Muscle layer of duodenum (tissue), 2 donors: Measurements from ENCODE around the gene DYNLL2.
"Not testable (repeated sequence)": the region's sequence is repeated elsewhere in the genome, so short reads cannot be mapped to it uniquely, and the experiment has no call there.

Experiments
- H3K27ac ChIP-seq: one replicate; pipeline ENCODE4 v1.7.0; 2013; ENCODE audit warnings: mild to moderate bottlenecking, low read length
- H3K27me3 ChIP-seq: one replicate; pipeline ENCODE4 v1.7.0; 2013; ENCODE audit warnings: low read depth, mild to moderate bottlenecking, control low read depth, low read length
- H3K36me3 ChIP-seq, 2 donors: one replicate each; pipeline ENCODE4 v1.7.0; 2013; ENCODE audit warnings: low read length in 2 of 2, control low read depth in 1 of 2, mild to moderate bottlenecking in 1 of 2; ENCODE audit not compliant: insufficient read depth in 2 of 2, control insufficient read depth in 1 of 2
- H3K4me1 ChIP-seq, 2 donors: one replicate each; pipeline ENCODE4 v1.7.0; 2013; ENCODE audit warnings: low read length in 2 of 2, mild to moderate bottlenecking in 2 of 2, control low read depth in 1 of 2, moderate library complexity in 1 of 2; ENCODE audit not compliant: insufficient read depth in 2 of 2, control insufficient read depth in 1 of 2
- H3K4me3 ChIP-seq, 2 donors: one replicate each; pipeline ENCODE4 v1.7.0; 2013; ENCODE audit warnings: low read length in 2 of 2, low read depth in 1 of 2, mild to moderate bottlenecking in 1 of 2
- H3K9me3 ChIP-seq, 2 donors: one replicate each; pipeline ENCODE4 v1.7.0; 2013; ENCODE audit warnings: low read length in 2 of 2, control low read depth in 1 of 2, mild to moderate bottlenecking in 1 of 2; ENCODE audit not compliant: control insufficient read depth in 1 of 2
- donor health status: healthy.

The DYNLL2 gene

DNA sequence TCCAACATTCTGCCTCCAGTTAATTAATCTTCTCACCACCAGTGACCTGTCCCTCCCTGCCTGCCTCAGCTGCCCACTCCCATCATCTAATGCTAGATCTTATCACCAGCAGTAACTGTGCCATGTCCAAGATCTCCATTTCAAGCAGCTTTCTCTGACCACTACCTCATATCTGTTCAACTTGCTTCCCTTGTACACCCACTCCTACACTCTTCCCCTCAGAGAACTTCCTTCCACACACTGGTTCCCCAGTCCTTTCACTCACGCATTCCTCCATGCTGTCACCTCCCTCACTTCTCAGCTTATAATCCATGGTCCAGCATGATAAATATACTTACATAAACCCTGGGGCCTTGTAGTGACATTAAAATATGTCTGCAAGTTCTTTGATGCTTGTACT lies 31.8 kb upstream of the DYNLL2 start:
- no peaks in the 10 kb centered on the region for H3K36me3 ChIP-seq
- no peak overlapping the region for H3K27ac ChIP-seq
- H3K4me3 ChIP-seq: no peak overlapping the region
- no peaks in the 10 kb centered on the region for H3K27me3 ChIP-seq
- H3K9me3 ChIP-seq: no peaks in the 10 kb centered on the region
- peaks cover 0 to 3% of the 10 kb centered on the region in 2 donors for H3K4me1 ChIP-seq

GRCh38 chr17:58052407-58052806 lies 30.8 kb upstream of the DYNLL2 start:
- Histone ChIP-seq H3K27me3 (no peaks in the 10 kb centered on the region), H3K4me1 (no peaks in the 10 kb centered on the region), H3K9me3 (no peaks in the 10 kb centered on the region), H3K36me3 (no peaks in the 10 kb centered on the region), H3K27ac (no peak overlapping the region), H3K4me3 (no peak overlapping the region)

- no peaks in the 10 kb centered on the region for H3K27me3 ChIP-seq
- H3K36me3 ChIP-seq: no peaks in the 10 kb centered on the region
- H3K4me1 ChIP-seq: no peaks in the 10 kb centered on the region
- H3K4me3 ChIP-seq: no peak overlapping the region
- H3K9me3 ChIP-seq: no peaks in the 10 kb centered on the region
- no peak overlapping the region for H3K27ac ChIP-seq
Measured at GRCh38 chr17:58052945-58053715, 30.1 kb upstream of the DYNLL2 start.

GRCh38 chr17:58054641-58055040 lies 28.6 kb upstream of the DYNLL2 start:
- H3K4me3 ChIP-seq: no peak overlapping the region
- H3K4me1 ChIP-seq: peaks cover 0 to 2% of the 10 kb centered on the region in 2 donors
- no peaks in the 10 kb centered on the region for H3K9me3 ChIP-seq

GRCh38 chr17:58056476-58056875 lies 26.7 kb upstream of the DYNLL2 start:
- Histone ChIP-seq H3K4me1 (peaks cover 0 to 21% of the 10 kb centered on the region in 2 donors), H3K9me3 (no peaks in the 10 kb centered on the region), H3K36me3 (no peaks in the 10 kb centered on the region), H3K27me3 (no peaks in the 10 kb centered on the region), H3K4me3 (no peak overlapping the region), H3K27ac (no peak overlapping the region)

More at GRCh38 chr17:58054641-58055040, 28.6 kb upstream of the DYNLL2 start:
- Histone ChIP-seq H3K27ac (no peak overlapping the region), H3K27me3 (no peaks in the 10 kb centered on the region), H3K36me3 (no peaks in the 10 kb centered on the region)

DNA sequence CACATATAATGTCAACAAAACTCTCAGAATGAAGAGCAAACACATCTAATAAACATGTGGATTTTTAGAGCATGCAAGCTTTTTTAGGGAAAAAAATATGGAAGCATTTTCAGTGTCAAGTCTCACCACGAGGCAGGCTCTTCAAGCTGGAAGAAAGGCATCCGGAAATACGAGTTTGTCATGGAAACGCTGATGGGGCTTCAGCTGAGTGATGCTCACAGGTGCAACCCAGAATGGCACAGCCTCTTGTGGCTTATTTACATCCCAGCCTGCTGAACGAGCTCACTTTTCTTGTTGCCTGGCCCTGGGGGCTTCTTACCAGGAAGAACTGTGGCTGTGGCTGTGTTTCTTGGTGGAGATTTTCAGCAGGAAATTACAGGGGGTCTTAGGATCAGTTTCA lies 24.1 kb upstream of the DYNLL2 start:
- Histone ChIP-seq H3K36me3 (no peaks in the 10 kb centered on the region), H3K9me3 (no peaks in the 10 kb centered on the region), H3K4me1 (peaks cover 0 to 24% of the 10 kb centered on the region in 2 donors), H3K27ac (no peak overlapping the region), H3K4me3 (no peak overlapping the region), H3K27me3 (no peaks in the 10 kb centered on the region)

- no peaks in the 10 kb centered on the region for H3K9me3 ChIP-seq
- no peak overlapping the region for H3K4me3 ChIP-seq
- H3K36me3 ChIP-seq: no peaks in the 10 kb centered on the region
- no peaks in the 10 kb centered on the region for H3K27me3 ChIP-seq
- H3K4me1 ChIP-seq: peaks cover 0 to 24% of the 10 kb centered on the region in 2 donors
- H3K27ac ChIP-seq: no peak overlapping the region
Measured at GRCh38 chr17:58060596-58061191, 22.5 kb upstream of the DYNLL2 start.

- no peak overlapping the region for H3K4me3 ChIP-seq
- H3K4me1 ChIP-seq: peaks cover 0 to 24% of the 10 kb centered on the region in 2 donors
- no peak overlapping the region for H3K27ac ChIP-seq
- H3K9me3 ChIP-seq: no peaks in the 10 kb centered on the region
- no peaks in the 10 kb centered on the region for H3K27me3 ChIP-seq
- H3K36me3 ChIP-seq: no peaks in the 10 kb centered on the region
Measured at GRCh38 chr17:58061672-58062071, 21.5 kb upstream of the DYNLL2 start.

DNA sequence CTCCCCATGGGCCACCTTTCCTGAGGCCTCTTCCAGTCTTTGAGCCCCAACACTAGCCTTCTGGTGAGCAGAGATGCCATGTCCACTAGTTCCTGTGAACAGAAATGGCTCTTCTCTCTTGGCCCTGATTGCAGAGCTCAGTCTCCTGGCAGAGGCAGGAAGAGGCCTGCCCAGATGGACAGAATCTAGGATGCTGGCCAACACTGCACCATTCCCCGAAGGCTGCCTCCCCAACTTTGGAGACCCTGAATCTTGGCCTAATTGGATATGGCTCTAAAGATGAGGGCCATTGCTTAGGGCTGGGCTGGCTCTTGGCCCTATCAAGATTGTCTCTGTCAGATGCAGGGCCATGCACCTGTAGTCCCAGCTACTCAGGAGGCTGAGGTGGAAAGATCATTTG lies 18.0 kb upstream of the DYNLL2 start:
- Histone ChIP-seq H3K27ac (no peak overlapping the region), H3K27me3 (no peaks in the 10 kb centered on the region), H3K9me3 (no peaks in the 10 kb centered on the region), H3K4me1 (peaks cover 0 to 15% of the 10 kb centered on the region in 2 donors), H3K36me3 (no peaks in the 10 kb centered on the region), H3K4me3 (no peak overlapping the region)

- H3K4me1 ChIP-seq: peaks cover 0 to 4% of the 10 kb centered on the region in 2 donors
- H3K27me3 ChIP-seq: peaks cover 4% of the 10 kb centered on the region
- H3K4me3 ChIP-seq: no peak overlapping the region
- no peak overlapping the region for H3K27ac ChIP-seq
- H3K36me3 ChIP-seq: no peaks in the 10 kb centered on the region
- H3K9me3 ChIP-seq: no peaks in the 10 kb centered on the region
Measured at GRCh38 chr17:58066401-58066800, 16.8 kb upstream of the DYNLL2 start.

DNA sequence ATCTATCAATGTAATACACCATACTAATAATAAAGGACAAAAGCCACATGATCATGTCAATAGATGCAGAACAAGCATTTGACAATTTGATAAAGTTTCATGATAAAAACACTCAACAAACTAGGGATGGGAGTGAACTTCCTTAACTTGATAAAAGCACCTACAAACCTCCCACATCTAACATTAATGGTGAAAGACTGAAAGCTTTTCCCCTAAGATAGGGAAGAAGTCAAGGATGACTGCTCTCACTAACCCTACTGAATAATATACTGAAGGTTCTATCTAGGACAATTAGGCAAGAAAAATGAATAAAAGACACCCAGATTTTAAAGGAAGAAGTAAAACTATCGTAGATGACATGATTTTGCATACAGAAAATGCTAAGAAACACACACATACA lies 10.4 kb upstream of the DYNLL2 start:
- Histone ChIP-seq H3K36me3 (no peaks in the 10 kb centered on the region), H3K9me3 (no peaks in the 10 kb centered on the region), H3K27me3 (peaks cover 4% of the 10 kb centered on the region), H3K4me1 (no peaks in the 10 kb centered on the region), H3K4me3 (no peak overlapping the region), H3K27ac (no peak overlapping the region)

DNA sequence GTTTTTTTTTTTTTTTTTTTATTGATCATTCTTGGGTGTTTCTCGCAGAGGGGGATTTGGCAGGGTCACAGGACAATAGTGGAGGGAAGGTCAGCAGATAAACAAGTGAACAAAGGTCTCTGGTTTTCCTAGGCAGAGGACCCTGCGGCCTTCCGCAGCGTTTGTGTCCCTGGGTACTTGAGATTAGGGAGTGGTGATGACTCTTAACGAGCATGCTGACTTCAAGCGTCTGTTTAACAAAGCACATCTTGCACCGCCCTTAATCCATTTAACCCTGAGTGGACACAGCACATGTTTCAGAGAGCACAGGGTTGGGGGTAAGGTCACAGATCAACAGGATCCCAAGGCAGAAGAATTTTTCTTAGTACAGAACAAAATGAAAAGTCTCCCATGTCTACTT lies 10.0 kb upstream of the DYNLL2 start:
- not testable (repeated sequence) for H3K9me3 ChIP-seq, H3K27ac ChIP-seq, H3K36me3 ChIP-seq, H3K4me3 ChIP-seq, H3K27me3 ChIP-seq, H3K4me1 ChIP-seq
